IMR-90 (cell line): Measurements from ENCODE around the gene CXCR2. TPM values are rescaled to one million over a fixed set of nuclear protein-coding genes. Genes with fewer than 3 reads are reported as not detected.

Experiments used
- ATAC-seq: fragments of 200-7000 bp; cut with Tn5 transposase; 2 replicates; pipeline ENCODE4 v1.9.1; 2020; ENCODE audit warnings: low read depth, mild to moderate bottlenecking, moderate library complexity
- BruUV-seq: library from RNA; stranded (reverse); fragments of 400-500 nt; replicated peaks from 2 replicates; lab custom pipeline; 2021; lab: Mats Ljungman, UMichigan
- CTCF ChIA-PET: fragments of 300-600 bp; formaldehyde crosslinking; extraction: SDS; loops from one replicate; lab custom pipeline; 2021; ENCODE audit warnings: antibody characterized with exemption; lab: Yijun Ruan, JAX
- POLR2A ChIA-PET: fragments of 300-600 bp; sonication (Branson Sonifier 250); formaldehyde crosslinking; loops from one replicate; lab custom pipeline; 2022; ENCODE audit warnings: antibody characterized with exemption; ENCODE audit not compliant: unreplicated experiment; lab: Charles Lee
- DNase-seq: peaks from one replicate; pipeline ENCODE4 v3.0.0; 2013
- H2AFZ ChIP-seq: replicated peaks from 2 replicates; pipeline ENCODE3; 2013; ENCODE audit warnings: low read length, mild to moderate bottlenecking; ENCODE audit not compliant: poor library complexity
- H2AK5ac ChIP-seq: 2 replicates; pipeline ENCODE4 v1.6.1; 2013; ENCODE audit warnings: low read depth, low read length, inconsistent platforms
- H2AK9ac ChIP-seq: replicated peaks from 2 replicates; pipeline ENCODE3; 2013; ENCODE audit warnings: mild to moderate bottlenecking, low read depth, low read length, moderate library complexity; ENCODE audit not compliant: poor library complexity
- H2BK120ac ChIP-seq: 2 replicates; pipeline ENCODE4 v1.6.1; 2013; ENCODE audit warnings: low read depth, low read length, inconsistent platforms
- H2BK15ac ChIP-seq: 3 replicates; pipeline ENCODE4 v1.6.1; 2013; ENCODE audit warnings: low read depth, low read length, inconsistent platforms
- H2BK20ac ChIP-seq: 2 replicates; pipeline ENCODE4 v1.6.1; 2013; ENCODE audit warnings: low read depth, mild to moderate bottlenecking, inconsistent platforms, low read length, moderate library complexity
- H2BK5ac ChIP-seq: 2 replicates; pipeline ENCODE4 v1.6.1; 2013; ENCODE audit warnings: mild to moderate bottlenecking, low read depth, low read length, inconsistent platforms; ENCODE audit not compliant: poor library complexity, severe bottlenecking
- H3K14ac ChIP-seq: replicated peaks from 2 replicates; pipeline ENCODE4 v1.6.1; 2013; ENCODE audit warnings: low read depth, low read length, inconsistent platforms
- H3K18ac ChIP-seq: 2 replicates; pipeline ENCODE4 v1.6.1; 2013; ENCODE audit warnings: low read depth, low read length, control low read depth
- H3K23ac ChIP-seq: 2 replicates; pipeline ENCODE4 v1.6.1; 2013; ENCODE audit warnings: low read depth, low read length, inconsistent platforms
- H3K27ac ChIP-seq: 2 replicates; pipeline ENCODE4 v1.5.1; 2013; ENCODE audit warnings: mild to moderate bottlenecking, control low read depth, low read length; ENCODE audit not compliant: insufficient read depth
- H3K27me3 ChIP-seq: 2 replicates; pipeline ENCODE4 v1.6.1; 2013; ENCODE audit warnings: low read length; ENCODE audit not compliant: control insufficient read depth, insufficient read depth
- H3K36me3 ChIP-seq: 2 replicates; pipeline ENCODE4 v1.6.1; 2013; ENCODE audit warnings: low read length, mixed read lengths; ENCODE audit not compliant: control insufficient read depth, insufficient read depth
- H3K4ac ChIP-seq: 2 replicates; pipeline ENCODE4 v1.6.1; 2013; ENCODE audit warnings: low read depth, low read length, inconsistent platforms
- H3K4me1 ChIP-seq: 2 replicates; pipeline ENCODE4 v1.6.1; 2013; ENCODE audit warnings: low read length, mixed read lengths; ENCODE audit not compliant: control insufficient read depth, insufficient read depth
- H3K4me2 ChIP-seq: 2 replicates; pipeline ENCODE4 v1.6.1; 2013; ENCODE audit warnings: low read depth, mild to moderate bottlenecking, control low read depth, low read length, moderate library complexity
- H3K4me3 ChIP-seq: 2 replicates; pipeline ENCODE4 v1.5.1; 2013; ENCODE audit warnings: low read depth, mild to moderate bottlenecking, control low read depth, low read length, moderate library complexity; ENCODE audit not compliant: insufficient read depth
- H3K56ac ChIP-seq: 2 replicates; pipeline ENCODE4 v1.6.1; 2013; ENCODE audit warnings: low read length, inconsistent platforms; ENCODE audit not compliant: insufficient read depth; ENCODE audit errors: extremely low read depth
- H3K79me1 ChIP-seq, 2 experiments: 2 replicates each; pipeline ENCODE4 v1.6.1; 2013; ENCODE audit warnings: low read length in 2 of 2, inconsistent platforms in 1 of 2, low read depth in 1 of 2
- H3K9ac ChIP-seq: 2 replicates; pipeline ENCODE4 v1.6.1; 2013; ENCODE audit warnings: low read depth, low read length, control low read depth
- H3K9me1 ChIP-seq: 2 replicates; pipeline ENCODE4 v1.6.1; 2013; ENCODE audit warnings: low read length, inconsistent platforms; ENCODE audit not compliant: insufficient read depth
- H3K9me3 ChIP-seq: 2 replicates; pipeline ENCODE4 v1.6.1; 2013; ENCODE audit warnings: low read length; ENCODE audit not compliant: control insufficient read depth, insufficient read depth
- H4K20me1 ChIP-seq: 2 replicates; pipeline ENCODE4 v1.6.1; 2013; ENCODE audit warnings: low read length, inconsistent platforms; ENCODE audit not compliant: insufficient read depth
- H4K5ac ChIP-seq: 2 replicates; pipeline ENCODE4 v1.6.1; 2013; ENCODE audit warnings: mild to moderate bottlenecking, low read depth, low read length, control low read depth
- H4K8ac ChIP-seq, 2 experiments: 2 replicates each; pipeline ENCODE4 v1.6.1; 2013; ENCODE audit warnings: low read depth in 2 of 2, low read length in 2 of 2, control low read depth in 1 of 2, inconsistent platforms in 1 of 2
- H4K91ac ChIP-seq: 2 replicates; pipeline ENCODE4 v1.6.1; 2013; ENCODE audit warnings: low read depth, low read length, inconsistent platforms; ENCODE audit not compliant: insufficient read depth
- CEBPB ChIP-seq: IDR thresholded peaks from 2 replicates; pipeline ENCODE4 v1.6.1; 2012; ENCODE audit warnings: low read depth, low read length, improper control_type of control experiment
- CHD1 ChIP-seq: IDR thresholded peaks from 2 replicates; pipeline ENCODE4 v1.6.1; 2012; ENCODE audit warnings: low read depth, low read length, improper control_type of control experiment
- FOS ChIP-seq: fragments of 150-350 bp; IDR thresholded peaks from 2 replicates; pipeline ENCODE4 v1.6.1; 2016; ENCODE audit warnings: low read depth, low read length
- MAFK ChIP-seq: IDR thresholded peaks from 2 replicates; pipeline ENCODE4 v1.6.1; 2012; ENCODE audit warnings: low read depth, low read length, improper control_type of control experiment
- MXI1 ChIP-seq: IDR thresholded peaks from 2 replicates; pipeline ENCODE4 v1.6.1; 2012; ENCODE audit warnings: low read depth, mild to moderate bottlenecking, low read length, moderate library complexity, borderline replicate concordance
- POLR2A ChIP-seq: IDR thresholded peaks from 2 replicates; pipeline ENCODE4 v1.6.1; 2012; ENCODE audit warnings: mild to moderate bottlenecking, low read depth, low read length
- RCOR1 ChIP-seq: IDR thresholded peaks from 2 replicates; pipeline ENCODE4 v1.6.1; 2012; ENCODE audit warnings: mild to moderate bottlenecking, low read length, improper control_type of control experiment; ENCODE audit not compliant: insufficient replicate concordance
- RFX5 ChIP-seq: IDR thresholded peaks from 2 replicates; pipeline ENCODE4 v1.8.0; 2012; ENCODE audit warnings: low read depth, mild to moderate bottlenecking, low read length, moderate library complexity
- SMC3 ChIP-seq: fragments of 150-350 bp; IDR thresholded peaks from 2 replicates; pipeline ENCODE4 v1.6.1; 2016; ENCODE audit warnings: low read depth, mild to moderate bottlenecking, antibody characterized with exemption, low read length, moderate library complexity
- USF2 ChIP-seq: fragments of 150-350 bp; IDR thresholded peaks from 2 replicates; pipeline ENCODE4 v1.6.1; 2017; ENCODE audit warnings: mild to moderate bottlenecking, antibody characterized with exemption, low read length, low read depth
- dilution Hi-C: fragments of 300-500 bp; cut with HindIII; formaldehyde crosslinking; loops from one replicate; pipeline ENCODE4 v1.14.3; 2018; ENCODE audit warnings: low sequenced_read_pairs; ENCODE audit not compliant: unreplicated experiment
- in situ Hi-C: fragments of 300-500 bp; cut with MboI; formaldehyde crosslinking; loops from 3 replicates; pipeline ENCODE4 v1.14.3; 2019; ENCODE audit warnings: low sequenced_read_pairs, inconsistent platforms, mixed read lengths
- intact Hi-C: fragments of 100-400 bp; cut with micrococcal nuclease; formaldehyde crosslinking; loops from 2 replicates; pipeline ENCODE4 v1.10.0; 2022
- polyA plus RNA-seq, 3 experiments: library from polyadenylated mRNA; depleted of rRNA; stranded (reverse); fragments of >200 nt; gene quantifications; 2 replicates each; pipeline ENCODE4 v1.2.3, GENCODE V29; 2012; ENCODE audit warnings: low replicate concordance in 1 of 3
- total RNA-seq: library from RNA; depleted of rRNA; stranded (reverse); fragments of >200 nt; gene quantifications from 2 replicates; pipeline ENCODE4 v1.2.3, GENCODE V29; 2012

The CXCR2 gene
- total and polyA plus RNA-seq, 2 of the 4 experiments (the other 2 are of a cell fraction), result not detected

- CTCF ChIA-PET, result no interaction called here
- no peak overlapping the region for H3K23ac ChIP-seq
- BruUV-seq, result no TSS peak
- TF ChIP-seq SMC3 (no peak), CHD1 (no peak), USF2 (no peak), CEBPB (no peak), RFX5 (no peak), RCOR1 (no peak), FOS (no peak), POLR2A (no peak), MAFK (no peak), MXI1 (no peak)
- no peak overlapping the region for H2AFZ ChIP-seq
- H3K4me2 ChIP-seq, result no peak overlapping the region
- no peak overlapping the region for H4K5ac ChIP-seq
- POLR2A ChIA-PET, result no interaction called here
- H3K27me3 ChIP-seq, result peaks cover 31% of the 10 kb centered on the region
- H3K36me3 ChIP-seq, result no peaks in the 10 kb centered on the region
- no peak overlapping the region for H2BK15ac ChIP-seq
- no peak overlapping the region for H4K8ac ChIP-seq
- H3K4me1 ChIP-seq, result peaks cover 2% of the 10 kb centered on the region; the same call in 1 of the 2 replicates
- no peak for ATAC-seq
- H3K27ac ChIP-seq, result no peak overlapping the region
- H3K18ac ChIP-seq, result no peak overlapping the region
- no peaks in the 10 kb centered on the region for H4K20me1 ChIP-seq
- no peak overlapping the region for H3K9ac ChIP-seq
- no peak overlapping the region for H3K14ac ChIP-seq
- H2BK120ac ChIP-seq, result no peak overlapping the region
- peaks cover 9% of the 10 kb centered on the region for H3K9me3 ChIP-seq
- H2BK5ac ChIP-seq, result no peak overlapping the region
- in situ Hi-C loops, result no loop called here
- H3K56ac ChIP-seq, result no peak overlapping the region
- H3K79me1 ChIP-seq, result no peaks in the 10 kb centered on the region
- intact Hi-C loops, result no loop called here
- no peak overlapping the region for H3K4ac ChIP-seq
- DNase-seq, result no peak
- no peak overlapping the region for H3K4me3 ChIP-seq
- dilution Hi-C loops, result no loop called here
- no peak overlapping the region for H2AK9ac ChIP-seq
- no peak overlapping the region for H2AK5ac ChIP-seq
- peaks cover 4% of the 10 kb centered on the region; the same call in 1 of the 2 replicates for H3K9me1 ChIP-seq
- H4K91ac ChIP-seq, result no peak overlapping the region
- H2BK20ac ChIP-seq, result no peak overlapping the region
These were observed 39.4 kb upstream of the CXCR2 start for GRCh38 chr2:218086478-218086877.
